Lung (tissue), 12 donors: ENCODE data around the gene REST. TPM values are rescaled to one million over a fixed set of nuclear protein-coding genes. Genes with fewer than 3 reads are reported as not detected.
"Not testable (repeated sequence)": the region's sequence is repeated elsewhere in the genome, so short reads cannot be mapped to it uniquely, and the experiment has no call there.

Experiments used
- ATAC-seq: fragments of 200-7000 bp; cut with Tn5 transposase; one replicate; pipeline ENCODE4 v1.9.1; 2020; ENCODE audit warnings: moderate number of reproducible peaks; ENCODE audit not compliant: insufficient read depth, low FRiP score
- DNase-seq, 3 donors: peaks; one replicate each; pipeline ENCODE4 v3.0.0-alpha.2; 2013 to 2017
- H3K27ac ChIP-seq, 2 donors: one replicate each; pipeline ENCODE4 v1.5.1; 2013; ENCODE audit warnings: mild to moderate bottlenecking in 2 of 2, moderate library complexity in 2 of 2, control low read depth in 1 of 2, inconsistent platforms in 1 of 2, low read depth in 1 of 2, low read length in 1 of 2
- H3K27me3 ChIP-seq, 3 donors: one replicate each; pipeline ENCODE4 v1.5.1; 2013; ENCODE audit warnings: low read length in 2 of 3; ENCODE audit not compliant: control insufficient read depth in 3 of 3, insufficient read depth in 3 of 3
- H3K36me3 ChIP-seq, 4 donors: one replicate each; pipeline ENCODE4 v1.5.1; 2013; ENCODE audit warnings: low read length in 4 of 4, mild to moderate bottlenecking in 1 of 4, moderate library complexity in 1 of 4; ENCODE audit not compliant: control insufficient read depth in 4 of 4, insufficient read depth in 4 of 4
- H3K4me1 ChIP-seq, 5 donors: one replicate each; pipeline ENCODE4 v1.5.1; 2013; ENCODE audit warnings: low read length in 5 of 5, mild to moderate bottlenecking in 2 of 5, moderate library complexity in 1 of 5; ENCODE audit not compliant: control insufficient read depth in 5 of 5, insufficient read depth in 5 of 5
- H3K4me3 ChIP-seq: one replicate; pipeline ENCODE4 v1.5.1; 2013; ENCODE audit warnings: mild to moderate bottlenecking, control low read depth, moderate library complexity
- H3K9ac ChIP-seq, 2 donors: one replicate each; pipeline ENCODE4 v1.5.1; 2013; ENCODE audit warnings: low read length in 2 of 2, control low read depth in 1 of 2; ENCODE audit not compliant: insufficient read depth in 1 of 2
- H3K9me3 ChIP-seq, 4 donors: one replicate each; pipeline ENCODE4 v1.5.1; 2013; ENCODE audit warnings: low read length in 3 of 4, mild to moderate bottlenecking in 1 of 4, moderate library complexity in 1 of 4; ENCODE audit not compliant: control insufficient read depth in 4 of 4, insufficient read depth in 3 of 4
- WGBS, 2 donors: extraction: QIAGEN DNeasy Blood & Tissue Kit; methylation state at CpG; one replicate each; pipeline ENCODE4 v1.1.7; 2013; 5-methylcytosine and 5-hydroxymethylcytosine counted together
- polyA plus RNA-seq, 2 donors: library from polyadenylated mRNA; stranded (reverse); fragments of 200-250 nt; gene quantifications; one replicate each; pipeline ENCODE4 v1.2.1, GENCODE V29; 2013
- total RNA-seq, 2 donors: library from RNA; depleted of rRNA in 1 of 2; stranded (reverse); fragments of >200 nt in 1 of 2; gene quantifications; one replicate each; pipeline ENCODE4 v1.2.1, GENCODE V29; 2014 to 2021
- TF ChIP-seq, protein P1 (sequence below): IDR thresholded peaks from 2 replicates; pipeline ENCODE4 v1.5.1; 2012; ENCODE audit warnings: mild to moderate bottlenecking; ENCODE audit errors: control extremely low read depth, extremely low read depth
- donor health status: control.
- donor health status: control.
- donor health status: Bipolar disorder and iron deficiency.
- donor health status: healthy.
- donor health status: DM: yes; HTN: yes; CAD: no.

REST gene
- total and polyA plus RNA-seq, 4 donors, result 4.0 to 55.9 (median 21.8) TPM

DNA sequence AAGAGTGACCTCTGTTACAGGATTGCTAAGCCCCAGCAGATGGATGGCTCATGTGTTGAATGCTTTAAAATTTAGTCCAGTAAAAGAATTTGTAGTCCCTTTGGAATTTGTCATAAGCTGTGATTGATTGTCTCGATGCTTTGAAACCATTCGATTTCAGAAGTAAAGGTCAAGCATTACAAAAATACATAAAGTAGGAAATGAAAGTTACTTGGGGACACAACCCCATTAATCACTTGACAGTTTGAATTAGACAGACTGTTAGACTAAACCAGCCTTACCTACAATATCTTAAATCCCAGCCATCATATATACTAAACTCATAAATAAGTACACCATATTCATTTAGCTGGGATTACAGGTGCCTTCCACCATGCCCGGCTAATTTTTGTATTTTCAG, 6.6 kb downstream of the REST start:
- ATAC-seq (no peak), DNase-seq (no peak)
- 72 to 73% methylated on average over 3 of the region's 3 CpGs for WGBS, 2 donors
- Histone ChIP-seq H3K36me3 (peaks cover 0 to 16% (median 7%) of the 10 kb centered on the region in 4 donors), H3K4me1 (peaks cover 8 to 25% (median 18%) of the 10 kb centered on the region in 5 donors), H3K9ac (no peak overlapping the region), H3K9me3 (no peaks in the 10 kb centered on the region), H3K27me3 (no peaks in the 10 kb centered on the region), H3K27ac (no peak overlapping the region), H3K4me3 (no peak overlapping the region)
- TF ChIP-seq, protein P1, sequence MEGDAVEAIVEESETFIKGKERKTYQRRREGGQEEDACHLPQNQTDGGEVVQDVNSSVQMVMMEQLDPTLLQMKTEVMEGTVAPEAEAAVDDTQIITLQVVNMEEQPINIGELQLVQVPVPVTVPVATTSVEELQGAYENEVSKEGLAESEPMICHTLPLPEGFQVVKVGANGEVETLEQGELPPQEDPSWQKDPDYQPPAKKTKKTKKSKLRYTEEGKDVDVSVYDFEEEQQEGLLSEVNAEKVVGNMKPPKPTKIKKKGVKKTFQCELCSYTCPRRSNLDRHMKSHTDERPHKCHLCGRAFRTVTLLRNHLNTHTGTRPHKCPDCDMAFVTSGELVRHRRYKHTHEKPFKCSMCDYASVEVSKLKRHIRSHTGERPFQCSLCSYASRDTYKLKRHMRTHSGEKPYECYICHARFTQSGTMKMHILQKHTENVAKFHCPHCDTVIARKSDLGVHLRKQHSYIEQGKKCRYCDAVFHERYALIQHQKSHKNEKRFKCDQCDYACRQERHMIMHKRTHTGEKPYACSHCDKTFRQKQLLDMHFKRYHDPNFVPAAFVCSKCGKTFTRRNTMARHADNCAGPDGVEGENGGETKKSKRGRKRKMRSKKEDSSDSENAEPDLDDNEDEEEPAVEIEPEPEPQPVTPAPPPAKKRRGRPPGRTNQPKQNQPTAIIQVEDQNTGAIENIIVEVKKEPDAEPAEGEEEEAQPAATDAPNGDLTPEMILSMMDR, result no peak

DNA sequence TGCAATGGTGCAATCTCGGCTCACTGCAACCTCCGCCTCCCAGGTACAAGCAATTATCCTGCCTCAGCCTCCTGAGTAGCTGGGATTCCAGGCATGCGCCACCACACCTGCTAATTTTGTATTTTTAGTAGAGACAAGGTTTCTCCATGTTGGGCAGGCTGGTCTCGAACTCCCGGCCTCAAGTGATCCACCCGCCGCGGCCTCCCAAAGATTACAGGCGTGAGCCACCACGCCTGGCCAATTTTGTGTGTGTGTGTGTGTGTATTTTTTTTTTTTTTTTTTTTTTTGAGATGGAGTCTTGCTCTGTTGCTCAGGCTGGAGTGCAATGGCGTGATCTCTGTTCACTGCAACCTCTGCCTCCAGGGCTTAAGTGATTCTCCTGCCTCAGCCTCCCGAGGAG, 7.3 kb downstream of the REST start:
- H3K4me3 ChIP-seq, H3K27me3 ChIP-seq, ATAC-seq, H3K9me3 ChIP-seq, H3K27ac ChIP-seq, DNase-seq, H3K9ac ChIP-seq: not testable (repeated sequence)
- peaks cover 2 to 17% (median 7%) of the 10 kb centered on the region in 4 donors for H3K36me3 ChIP-seq
- WGBS, 2 donors, result 95 to 98% methylated on average over 12 of the region's 12 CpGs
- H3K4me1 ChIP-seq, result peaks cover 7 to 22% (median 14%) of the 10 kb centered on the region in 5 donors

DNA sequence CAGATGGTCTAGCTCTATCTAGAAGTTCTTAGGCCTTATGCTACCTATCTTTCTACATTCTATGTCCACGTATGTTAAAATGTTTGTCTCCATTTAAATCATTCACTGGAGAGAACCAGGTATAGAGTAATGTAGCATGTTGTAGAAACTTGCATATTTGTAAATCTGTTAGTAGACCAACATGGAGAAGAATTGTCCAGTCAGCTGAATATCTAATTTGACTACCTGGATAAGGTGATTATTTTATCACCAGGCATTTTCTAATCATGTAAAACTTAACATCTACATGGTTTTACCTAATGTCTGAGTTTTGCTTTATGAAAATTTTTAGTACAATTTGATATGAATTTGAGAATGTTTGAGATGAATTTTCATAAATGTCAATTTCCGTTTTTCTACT, 19.5 kb downstream of the REST start:
- 70 to 90% methylated on average over 2 of the region's 2 CpGs for WGBS, 2 donors
- TF ChIP-seq, protein P1, result no peak
- H3K9ac ChIP-seq, result no peak overlapping the region

DNA sequence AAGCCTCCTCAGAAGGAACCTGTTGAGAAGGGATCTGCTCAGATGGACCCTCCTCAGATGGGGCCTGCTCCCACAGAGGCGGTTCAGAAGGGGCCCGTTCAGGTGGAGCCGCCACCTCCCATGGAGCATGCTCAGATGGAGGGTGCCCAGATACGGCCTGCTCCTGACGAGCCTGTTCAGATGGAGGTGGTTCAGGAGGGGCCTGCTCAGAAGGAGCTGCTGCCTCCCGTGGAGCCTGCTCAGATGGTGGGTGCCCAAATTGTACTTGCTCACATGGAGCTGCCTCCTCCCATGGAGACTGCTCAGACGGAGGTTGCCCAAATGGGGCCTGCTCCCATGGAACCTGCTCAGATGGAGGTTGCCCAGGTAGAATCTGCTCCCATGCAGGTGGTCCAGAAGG, 22.9 kb downstream of the REST start:
- no peak for DNase-seq
- 95 to 98% methylated on average over 7 of the region's 7 CpGs for WGBS, 2 donors

More for the DNA sequence above, 19.5 kb downstream of the REST start:
- Histone ChIP-seq H3K4me3 (no peak overlapping the region), H3K9me3 (no peaks in the 10 kb centered on the region), H3K36me3 (peaks cover 13 to 39% (median 21%) of the 10 kb centered on the region in 4 donors), H3K27ac (no peak overlapping the region), H3K27me3 (no peaks in the 10 kb centered on the region), H3K4me1 (no peaks in the 10 kb centered on the region)
- ATAC-seq (no peak), DNase-seq (no peak)

More for the DNA sequence above, 22.9 kb downstream of the REST start:
- Histone ChIP-seq H3K4me3 (no peak overlapping the region), H3K9me3 (no peaks in the 10 kb centered on the region), H3K36me3 (peaks cover 8 to 27% (median 13%) of the 10 kb centered on the region in 4 donors), H3K9ac (no peak overlapping the region), H3K4me1 (peaks cover 0 to 5% (median 0%) of the 10 kb centered on the region in 5 donors), H3K27ac (no peak overlapping the region), H3K27me3 (no peaks in the 10 kb centered on the region)
- TF ChIP-seq, protein P1, result no peak
- ATAC-seq, result no peak
